ENCODE results near the gene SOWAHD.
"Not testable (repeated sequence)": the region's sequence is repeated elsewhere in the genome, so short reads cannot be mapped to it uniquely, and the experiment has no call there.

The SOWAHD gene

DNA sequence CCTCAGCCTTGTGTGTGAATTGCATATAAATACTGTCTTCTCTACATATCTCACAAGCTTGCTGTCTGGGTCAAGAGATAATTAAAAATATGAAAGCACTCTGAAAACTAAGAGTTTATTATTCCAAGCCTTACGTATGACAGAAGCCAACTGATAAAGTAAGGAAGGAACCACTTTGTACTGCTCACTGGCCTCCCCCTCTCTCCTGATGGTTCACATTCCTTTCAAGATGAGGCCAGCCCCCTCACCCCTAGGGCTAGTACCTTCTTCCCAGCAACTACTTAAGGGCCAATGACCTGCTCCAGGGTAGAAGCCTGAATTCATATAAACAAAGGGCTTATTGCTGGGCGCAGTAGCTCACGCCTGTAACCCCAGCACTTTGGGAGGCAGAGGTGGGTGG lies 5.4 kb upstream of the SOWAHD start:
- DNase-seq = no peak
- no peak for TF ChIP-seq GATA1 (IDR thresholded peaks at IDR 0.05; ENCODE audit: low read depth, low read length)
- no peak for TF ChIP-seq POLR2A (IDR thresholded peaks at IDR 0.05; ENCODE audit: low read length)

- peak; percentile 35 to 64 for DNase-seq
- TF ChIP-seq GATA1 (IDR thresholded peaks at IDR 0.05; ENCODE audit: low read depth, low read length) (no peak), POLR2A (IDR thresholded peaks at IDR 0.05; ENCODE audit: low read length) (no peak)
Observed at GRCh38 chrX:119753639-119754257, 4.6 kb upstream of the SOWAHD start.

DNA sequence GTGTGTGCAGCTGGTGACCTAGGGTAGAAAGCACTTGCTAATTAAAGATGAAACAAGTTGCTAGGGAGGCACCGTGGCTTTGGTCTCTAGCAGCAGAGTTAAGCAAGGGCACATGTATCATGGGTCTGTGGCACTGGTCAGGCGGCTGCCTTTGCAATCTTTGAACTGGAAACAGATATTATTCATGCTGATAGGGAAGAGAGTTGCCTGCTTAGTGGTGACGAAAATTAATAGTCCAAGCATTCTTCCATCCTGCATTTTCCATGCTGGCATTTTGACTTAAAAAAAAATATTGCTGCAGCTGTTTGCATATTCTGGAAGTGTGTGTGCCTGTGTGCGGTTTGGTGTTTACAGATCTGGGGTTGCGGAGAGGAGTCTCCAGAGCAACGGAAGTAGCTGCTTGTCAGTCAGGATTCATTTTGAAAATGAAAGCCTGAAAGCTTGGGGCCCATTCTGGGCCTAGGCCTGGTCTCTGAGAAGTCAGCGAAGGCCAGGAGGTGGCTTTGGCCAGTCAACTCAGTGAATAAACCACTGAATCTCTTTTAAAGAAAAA lies 2.3 kb upstream of the SOWAHD start:
- TF ChIP-seq POLR2A (IDR thresholded peaks at IDR 0.05; ENCODE audit: low read length) = no peak
- TF ChIP-seq GATA1 (IDR thresholded peaks at IDR 0.05; ENCODE audit: low read depth, low read length) = no peak
- no peak for DNase-seq

DNA sequence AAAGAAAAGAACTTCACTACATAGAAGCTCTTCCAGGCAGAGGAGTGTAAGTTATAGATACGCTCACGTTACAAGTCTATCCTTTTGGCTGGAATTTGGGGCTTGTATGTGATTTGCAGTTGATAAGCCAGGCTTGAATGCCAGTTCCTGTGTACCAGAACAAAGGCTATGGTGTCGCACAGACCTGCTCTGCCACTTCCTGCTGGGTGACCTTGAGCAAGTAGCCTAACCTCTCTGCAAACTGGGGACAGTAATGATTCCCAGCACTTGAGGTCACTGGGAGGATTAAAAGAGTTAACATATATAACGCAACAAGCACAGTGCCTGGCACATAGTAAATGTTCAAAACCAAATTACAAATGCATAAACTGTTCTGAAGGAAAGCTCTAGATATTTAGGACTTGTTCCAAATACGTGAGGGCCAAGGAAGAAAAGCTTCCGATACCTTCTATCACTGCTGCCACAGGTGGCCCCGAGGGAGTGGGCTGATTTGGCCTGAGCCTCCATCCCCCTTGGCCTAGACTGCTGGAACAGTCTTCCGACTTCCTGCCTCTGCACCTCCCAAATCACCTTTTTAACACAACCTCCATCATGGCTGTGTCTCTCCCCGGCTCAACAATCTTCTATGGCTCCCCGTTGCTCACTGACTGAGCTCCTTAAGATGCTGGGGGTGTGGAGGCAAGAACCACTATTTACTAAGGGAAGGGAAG lies 1.3 kb upstream of the SOWAHD start:
- TF ChIP-seq GATA1 (IDR thresholded peaks at IDR 0.05; ENCODE audit: low read depth, low read length) (no peak), POLR2A (IDR thresholded peaks at IDR 0.05; ENCODE audit: low read length) (no peak)
- no peak for DNase-seq

GRCh38 chrX:119757646-119757978 lies 776 bp upstream of the SOWAHD start:
- no peak for TF ChIP-seq POLR2A (IDR thresholded peaks at IDR 0.05; ENCODE audit: low read length)
- TF ChIP-seq GATA1 (IDR thresholded peaks at IDR 0.05; ENCODE audit: low read depth, low read length) = no peak
- no peak for DNase-seq

GRCh38 chrX:119758731-119759247 lies 401 bp downstream of the SOWAHD start:
- TF ChIP-seq POLR2A (IDR thresholded peaks at IDR 0.05; ENCODE audit: low read length) = no peak
- no peak for TF ChIP-seq GATA1 (IDR thresholded peaks at IDR 0.05; ENCODE audit: low read depth, low read length)

DNA sequence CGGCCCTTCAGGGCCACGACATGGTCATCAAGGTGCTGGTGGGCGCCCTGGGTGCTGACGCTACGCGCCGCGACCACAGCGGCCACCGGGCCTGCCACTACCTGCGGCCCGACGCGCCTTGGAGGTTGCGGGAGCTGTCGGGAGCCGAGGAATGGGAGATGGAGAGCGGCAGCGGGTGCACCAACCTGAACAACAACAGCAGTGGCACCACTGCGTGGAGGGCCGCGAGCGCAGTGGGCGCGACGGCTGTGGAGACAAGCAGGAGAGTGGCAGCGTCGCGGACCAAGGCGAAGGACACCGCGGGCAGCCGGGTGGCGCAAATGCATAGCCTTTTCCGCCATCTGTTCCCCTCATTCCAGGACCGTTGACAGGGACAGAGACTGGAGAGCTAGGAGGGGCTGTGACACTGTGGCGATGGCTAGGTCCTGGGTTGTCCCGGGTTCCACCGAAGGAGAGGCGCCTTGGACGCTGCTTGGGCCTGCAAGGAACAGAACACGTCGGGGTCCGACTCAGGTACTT lies 919 bp downstream of the SOWAHD start:
- DNase-seq = no peak
- TF ChIP-seq GATA1 (IDR thresholded peaks at IDR 0.05; ENCODE audit: low read depth, low read length) = no peak
- TF ChIP-seq POLR2A (IDR thresholded peaks at IDR 0.05; ENCODE audit: low read length) = no peak

More at GRCh38 chrX:119758731-119759247, 401 bp downstream of the SOWAHD start:
- peak; percentile 5 to 12 for DNase-seq

DNA sequence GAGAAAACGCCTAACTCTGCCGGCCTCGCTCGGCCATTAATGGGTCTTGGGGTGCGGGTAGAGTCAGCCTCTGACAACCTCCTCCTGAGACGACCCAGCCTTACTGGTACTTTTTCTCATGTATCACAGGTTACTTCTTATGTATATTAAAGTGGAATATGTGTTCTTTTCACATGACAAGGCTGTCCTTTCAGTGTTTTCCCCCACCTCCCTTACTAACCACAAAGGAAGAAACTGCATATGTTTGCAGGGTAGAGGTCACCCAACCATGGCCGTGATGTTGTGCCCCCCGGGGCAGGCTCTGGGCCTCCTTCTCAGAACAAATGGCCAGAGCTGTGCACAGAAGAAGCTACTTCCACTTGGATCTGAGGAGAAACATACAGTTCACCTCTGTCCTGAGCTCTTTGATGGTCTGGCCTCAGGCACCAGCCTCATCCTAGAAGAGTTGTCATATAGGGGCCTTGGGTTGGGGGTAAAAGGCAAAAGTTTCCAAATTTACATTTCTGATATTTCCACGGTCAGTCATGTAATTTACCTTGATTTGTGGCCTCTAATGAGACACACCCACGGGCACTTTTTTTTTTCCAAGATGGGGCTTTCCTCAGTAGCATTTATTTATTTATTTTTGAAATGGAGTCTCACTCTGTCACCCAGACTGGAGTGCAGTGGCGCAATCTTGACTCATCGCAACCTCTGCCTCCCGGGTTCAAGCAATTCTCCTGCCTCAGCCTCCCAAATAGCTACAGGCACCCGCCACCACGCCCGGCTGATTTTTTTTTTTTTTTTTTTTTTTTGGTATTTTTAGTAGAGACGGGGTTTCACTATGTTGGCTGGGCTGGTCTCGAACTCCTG lies 1.9 kb downstream of the SOWAHD start:
- no peak for TF ChIP-seq GATA1 (IDR thresholded peaks at IDR 0.05; ENCODE audit: low read depth, low read length)
- TF ChIP-seq POLR2A (IDR thresholded peaks at IDR 0.05; ENCODE audit: low read length) = no peak

GRCh38 chrX:119762718-119763117 lies 4.3 kb downstream of the SOWAHD start:
- no peak for DNase-seq
- no peak for TF ChIP-seq POLR2A (IDR thresholded peaks at IDR 0.05; ENCODE audit: low read length)
- no peak for TF ChIP-seq GATA1 (IDR thresholded peaks at IDR 0.05; ENCODE audit: low read depth, low read length)

More for the DNA sequence above, 1.9 kb downstream of the SOWAHD start:
- DNase-seq = no peak

DNA sequence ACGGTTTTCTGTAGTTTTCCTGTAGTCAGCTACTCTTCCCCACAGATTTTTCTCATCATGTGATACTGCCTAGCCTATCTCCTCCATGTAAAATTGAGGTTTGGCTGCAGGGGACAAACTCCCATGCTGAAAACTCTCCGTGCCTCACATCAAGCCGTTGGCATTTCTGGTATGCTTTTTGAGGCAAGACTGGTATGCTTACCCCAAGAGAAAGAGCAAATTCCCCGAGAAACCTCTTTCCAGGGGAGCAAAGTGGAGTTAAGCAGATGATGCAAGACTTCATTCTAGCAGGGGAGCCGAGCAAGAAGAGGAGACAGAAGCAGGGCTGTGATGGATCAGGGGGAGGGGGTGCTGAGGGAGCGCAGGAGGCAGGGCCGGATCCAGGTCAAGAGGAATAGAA lies 4.8 kb downstream of the SOWAHD start:
- no peak for DNase-seq
- TF ChIP-seq POLR2A (IDR thresholded peaks at IDR 0.05; ENCODE audit: low read length) = no peak
- TF ChIP-seq GATA1 (IDR thresholded peaks at IDR 0.05; ENCODE audit: low read depth, low read length) = no peak

GRCh38 chrX:119763836-119764387 lies 5.5 kb downstream of the SOWAHD start:
- TF ChIP-seq GATA1 (IDR thresholded peaks at IDR 0.05; ENCODE audit: low read depth, low read length) = no peak
- no peak for TF ChIP-seq POLR2A (IDR thresholded peaks at IDR 0.05; ENCODE audit: low read length)
- DNase-seq = no peak

DNA sequence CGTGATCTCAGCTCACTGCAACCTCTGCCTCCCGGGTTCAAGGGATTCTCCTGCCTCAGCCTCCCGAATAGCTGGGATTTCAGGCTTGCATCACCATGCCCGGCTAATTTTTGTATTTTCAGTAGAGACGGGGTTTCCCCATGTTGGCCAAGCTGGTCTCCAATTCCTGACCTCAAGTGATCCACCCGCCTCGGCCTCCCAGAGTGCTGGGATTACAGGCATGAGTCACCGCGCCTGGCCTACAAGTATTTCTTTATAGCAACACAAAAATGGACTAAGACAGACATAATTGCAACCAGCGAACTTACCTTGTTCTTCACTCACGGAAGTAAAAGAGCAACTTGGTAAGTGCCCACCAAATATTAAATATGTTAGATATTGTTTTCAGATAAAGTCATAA lies 10.0 kb downstream of the SOWAHD start:
- DNase-seq = not testable (repeated sequence)

- DNase-seq = peak in 1 of 2 experiments; percentile 2
Observed at GRCh38 chrX:119769388-119769787, 11.0 kb downstream of the SOWAHD start.

Data from erythroblast (primary cell).